NCI-H526 treated with DMSO at 0.1 percent for 48 hours (cell line): ENCODE measurements around the gene UTS2R.
"Not testable (repeated sequence)": the region's sequence is repeated elsewhere in the genome, so short reads cannot be mapped to it uniquely, and the experiment has no call there.

Experiments used
- DNase-seq: peaks from one replicate; lab custom pipeline; 2025; lab: John Stamatoyannopoulos, UW

Gene UTS2R

GRCh38 chr17:82408938-82409318 is 37.4 kb downstream of the UTS2R start:
- DNase-seq = no peak

GRCh38 chr17:82410014-82410716 is 38.6 kb downstream of the UTS2R start:
- no peak for DNase-seq

GRCh38 chr17:82411396-82412053 is 40.0 kb downstream of the UTS2R start:
- DNase-seq = no peak

- not testable (repeated sequence) for DNase-seq
These were observed 40.5 kb downstream of the UTS2R start for GRCh38 chr17:82412081-82412480.

DNA sequence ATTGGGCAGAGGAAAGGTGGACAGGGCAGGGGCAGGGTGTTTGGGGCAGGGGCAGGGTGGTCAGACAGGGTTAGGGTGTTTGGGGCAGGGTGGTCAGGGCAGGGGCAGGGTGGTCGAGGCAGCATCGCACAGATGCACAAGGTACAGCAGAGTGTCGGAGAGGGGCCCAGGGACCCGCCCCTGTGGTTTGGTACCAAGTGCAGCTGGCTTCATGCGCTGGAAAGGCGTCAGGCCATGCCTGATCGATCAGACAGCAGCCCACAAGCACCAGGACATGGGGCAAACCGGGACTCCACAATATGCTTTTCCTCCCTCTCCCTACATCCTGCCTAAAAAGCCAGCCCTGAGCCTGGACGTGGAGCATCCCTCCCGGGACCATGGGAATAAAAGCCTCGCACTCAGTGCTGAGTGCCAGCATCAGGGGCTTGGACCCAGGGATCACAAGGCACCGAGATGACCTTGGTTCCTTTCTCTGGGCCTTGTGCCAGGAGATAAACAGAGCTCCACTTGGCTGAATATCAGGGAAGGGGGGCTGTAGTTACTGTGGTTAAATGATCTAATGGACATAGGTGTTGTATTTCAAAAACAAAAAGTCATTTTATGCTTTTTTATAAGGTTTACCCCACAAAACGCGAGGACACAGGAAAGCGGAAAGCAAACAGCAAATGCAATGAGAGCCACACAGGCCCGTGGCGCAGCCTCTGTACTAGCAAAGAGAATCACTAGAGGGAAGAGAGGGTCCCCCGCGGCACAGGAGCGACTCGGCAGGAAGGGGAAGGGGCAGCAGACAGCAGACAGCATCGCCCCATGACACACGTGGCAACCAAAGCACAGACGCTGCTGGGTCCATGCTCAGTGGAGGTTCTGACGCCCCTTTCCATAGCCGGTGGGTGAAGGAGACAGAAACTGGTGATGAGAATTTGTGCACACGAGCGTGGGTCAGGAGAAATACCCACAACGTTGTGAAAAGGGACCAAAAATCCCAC is 41.3 kb downstream of the UTS2R start:
- no peak for DNase-seq

DNA sequence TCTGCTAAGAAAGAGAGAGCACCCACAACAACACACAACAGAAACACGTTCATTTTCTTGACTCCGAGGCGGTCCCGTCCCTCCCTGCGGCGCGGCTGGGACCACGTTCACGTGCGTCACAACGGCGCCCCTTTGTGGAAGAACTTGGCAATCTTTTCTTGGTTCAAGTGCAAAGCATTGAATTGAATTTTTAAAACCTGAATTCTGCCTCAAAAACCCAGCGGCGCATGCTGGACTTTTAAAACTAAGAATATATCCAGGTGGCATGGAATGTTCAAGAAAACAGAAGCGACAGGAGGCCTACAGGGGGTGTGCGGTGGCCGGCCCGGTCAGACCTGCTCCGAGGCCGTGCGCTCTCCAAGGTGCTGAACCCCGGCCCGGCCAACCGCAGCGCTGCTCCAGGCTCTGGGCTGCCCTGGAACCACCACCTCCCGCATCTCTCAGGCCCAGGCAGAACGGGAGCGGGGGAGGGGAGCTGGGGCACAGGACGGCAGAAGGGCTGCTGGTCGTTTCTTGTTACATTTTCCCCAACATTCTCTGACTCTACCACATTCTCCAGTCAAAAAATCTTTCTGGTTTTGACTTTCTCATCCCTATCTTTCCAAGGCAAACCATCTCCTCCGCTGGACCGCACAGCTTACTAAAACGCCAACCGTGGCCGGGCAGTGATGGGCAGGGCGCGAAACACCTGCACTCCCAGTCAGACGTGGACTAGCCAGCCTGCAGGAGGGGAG is 43.1 kb downstream of the UTS2R start:
- DNase-seq = peak; percentile 17

DNA sequence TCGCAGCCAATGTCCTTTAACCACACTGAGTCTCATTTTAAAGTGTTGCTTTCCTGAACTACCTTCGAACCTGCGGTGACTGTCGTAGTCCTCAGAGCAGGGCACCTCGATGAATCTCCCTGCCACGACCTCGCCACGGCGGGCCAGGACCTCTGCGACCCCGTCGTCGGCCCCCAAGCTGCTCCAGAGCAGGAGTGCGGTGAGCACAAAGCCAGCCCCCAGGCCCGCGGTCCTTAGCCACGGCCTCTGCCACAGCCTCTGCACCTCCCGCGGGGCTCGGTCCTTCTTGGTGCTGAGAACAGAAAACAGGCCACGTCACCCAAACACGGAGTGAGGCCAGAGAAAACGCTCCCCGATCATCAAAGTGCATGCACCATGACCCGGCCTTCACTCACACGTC is 43.8 kb downstream of the UTS2R start:
- DNase-seq = no peak

DNA sequence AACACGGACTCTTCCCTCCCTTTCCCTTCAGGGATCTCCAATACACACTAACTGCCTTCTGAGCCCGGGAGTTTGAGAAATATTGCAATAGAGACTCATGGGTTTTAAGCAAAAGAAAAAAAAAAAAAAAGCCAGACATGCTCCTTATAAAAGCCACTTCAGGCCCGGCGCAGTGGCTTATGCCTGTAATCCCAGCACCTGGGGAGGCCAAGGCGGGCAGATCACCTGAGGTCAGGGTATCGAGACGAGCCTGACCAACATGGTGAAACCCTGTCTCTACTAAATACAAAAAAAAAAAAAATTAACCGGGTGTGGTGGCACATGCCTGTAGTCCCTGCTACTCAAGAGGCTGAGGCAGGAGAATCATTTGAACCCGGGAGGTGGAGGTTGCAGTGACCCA is 44.2 kb downstream of the UTS2R start:
- DNase-seq = no peak

GRCh38 chr17:82416264-82416663 is 44.7 kb downstream of the UTS2R start:
- DNase-seq = no peak

GRCh38 chr17:82416771-82417170 is 45.2 kb downstream of the UTS2R start:
- no peak for DNase-seq

GRCh38 chr17:82418001-82418986 is 46.7 kb downstream of the UTS2R start, which contains the start of the genes HEXD and OGFOD3:
Gene HEXD, plus strand, starts transcription at chr17:82418347. Its CDS starts 1,453 bp downstream, at chr17:82419800.
Gene OGFOD3, minus strand, starts transcription at chr17:82418586. Its CDS starts 101 bp downstream, at chr17:82418485.
- DNase-seq = peak; percentile 85

DNA sequence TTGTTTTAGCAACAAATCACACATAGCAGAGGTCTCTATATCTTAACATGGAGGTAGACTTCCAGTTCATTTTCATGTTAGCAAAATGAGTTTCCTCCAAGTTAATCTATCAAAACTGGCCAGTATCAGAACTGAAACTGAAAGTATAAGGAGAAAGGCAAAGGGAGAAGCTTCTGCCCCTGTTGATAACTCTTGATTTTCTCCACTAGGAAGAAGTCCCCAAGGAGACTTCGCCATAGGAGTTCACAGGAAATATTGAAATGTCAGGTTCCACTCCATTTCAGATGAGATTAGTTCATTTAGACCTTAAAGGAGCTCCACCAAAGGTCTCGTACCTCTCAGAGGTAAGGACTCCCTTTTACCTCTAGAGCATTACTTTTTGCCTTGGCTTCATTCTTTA is 48.0 kb downstream of the UTS2R start:
- DNase-seq = no peak

- DNase-seq = peak; percentile 37
These were observed 52.7 kb downstream of the UTS2R start for GRCh38 chr17:82424001-82424862.

- DNase-seq = no peak
These were observed 53.2 kb downstream of the UTS2R start for GRCh38 chr17:82424863-82425159.
